Upper lobe of right lung (tissue), 1 donor: ENCODE measurements around the gene PIK3CD. TPM values are rescaled to one million over a fixed set of nuclear protein-coding genes. Genes with fewer than 3 reads are reported as not detected.

Experiments
- ATAC-seq: fragments of 200-7000 bp; cut with Tn5 transposase; one replicate; pipeline ENCODE4 v1.9.1; 2020; ENCODE audit warnings: mild to moderate bottlenecking, moderate library complexity
- DNase-seq: peaks from one replicate; pipeline ENCODE4 v3.0.0-alpha.2; 2020
- H3K27ac ChIP-seq: fragments of 200-600 bp; one replicate; pipeline ENCODE4 v1.8.0; 2022
- H3K27me3 ChIP-seq: fragments of 200-600 bp; one replicate; pipeline ENCODE4 v1.8.0; 2022; ENCODE audit warnings: mild to moderate bottlenecking
- H3K36me3 ChIP-seq: fragments of 200-600 bp; one replicate; pipeline ENCODE4 v1.8.0; 2022
- H3K4me1 ChIP-seq: fragments of 200-600 bp; one replicate; pipeline ENCODE4 v1.8.0; 2022
- H3K4me3 ChIP-seq: fragments of 200-600 bp; one replicate; pipeline ENCODE4 v1.8.0; 2022; ENCODE audit warnings: mild to moderate bottlenecking
- H3K9me3 ChIP-seq: fragments of 200-600 bp; one replicate; pipeline ENCODE4 v1.8.0; 2022
- intact Hi-C: fragments of 100-400 bp; cut with DNase I; formaldehyde crosslinking; loops from one replicate; pipeline ENCODE4 v1.11.0; 2022
- total RNA-seq: library from RNA; stranded (reverse); fragmentation: NEBNext Ultra II Directional; extraction: Animal tissue kit (Norgen Biotek cat#: 25700); gene quantifications from one replicate; pipeline ENCODE4 v1.2.1, GENCODE V29; 2021
- TF ChIP-seq, protein P1 (sequence below): fragments of 200-600 bp; IDR thresholded peaks from one replicate; pipeline ENCODE4 v1.8.0; 2022; ENCODE audit warnings: antibody characterized with exemption
- donor health status: DM: no; HTN: yes; CAD: no; lungs with severe emphysema.

The PIK3CD gene
- total RNA-seq, 1 donor from 2014 or later: 18.2 TPM

DNA sequence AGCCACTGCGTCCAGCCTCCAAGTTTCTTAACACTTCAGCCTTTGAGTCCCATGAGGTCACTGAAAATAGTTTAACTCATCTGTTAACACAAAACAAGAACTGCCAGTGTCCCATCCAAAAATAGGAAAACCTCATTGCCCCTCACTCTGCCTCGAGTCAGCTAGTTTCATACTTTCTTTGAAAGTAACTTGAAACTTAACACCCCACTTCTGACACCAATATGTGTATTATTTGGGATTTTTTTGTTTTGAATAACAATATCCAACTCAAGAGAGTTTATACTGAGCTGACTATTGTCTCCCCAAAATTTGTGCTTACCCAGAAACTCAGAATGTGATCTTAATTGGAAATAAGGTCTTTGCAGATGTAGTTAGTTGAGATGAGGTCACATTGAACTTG, 16.9 kb upstream of the PIK3CD start:
- intact Hi-C loops: no loop called here
- DNase-seq: no peak
- Histone ChIP-seq H3K27me3 (no peaks in the 10 kb centered on the region), H3K27ac (no peak overlapping the region), H3K9me3 (no peaks in the 10 kb centered on the region), H3K4me3 (no peak overlapping the region), H3K4me1 (no peaks in the 10 kb centered on the region), H3K36me3 (no peaks in the 10 kb centered on the region)
- ATAC-seq: no peak
- TF ChIP-seq, protein P1, sequence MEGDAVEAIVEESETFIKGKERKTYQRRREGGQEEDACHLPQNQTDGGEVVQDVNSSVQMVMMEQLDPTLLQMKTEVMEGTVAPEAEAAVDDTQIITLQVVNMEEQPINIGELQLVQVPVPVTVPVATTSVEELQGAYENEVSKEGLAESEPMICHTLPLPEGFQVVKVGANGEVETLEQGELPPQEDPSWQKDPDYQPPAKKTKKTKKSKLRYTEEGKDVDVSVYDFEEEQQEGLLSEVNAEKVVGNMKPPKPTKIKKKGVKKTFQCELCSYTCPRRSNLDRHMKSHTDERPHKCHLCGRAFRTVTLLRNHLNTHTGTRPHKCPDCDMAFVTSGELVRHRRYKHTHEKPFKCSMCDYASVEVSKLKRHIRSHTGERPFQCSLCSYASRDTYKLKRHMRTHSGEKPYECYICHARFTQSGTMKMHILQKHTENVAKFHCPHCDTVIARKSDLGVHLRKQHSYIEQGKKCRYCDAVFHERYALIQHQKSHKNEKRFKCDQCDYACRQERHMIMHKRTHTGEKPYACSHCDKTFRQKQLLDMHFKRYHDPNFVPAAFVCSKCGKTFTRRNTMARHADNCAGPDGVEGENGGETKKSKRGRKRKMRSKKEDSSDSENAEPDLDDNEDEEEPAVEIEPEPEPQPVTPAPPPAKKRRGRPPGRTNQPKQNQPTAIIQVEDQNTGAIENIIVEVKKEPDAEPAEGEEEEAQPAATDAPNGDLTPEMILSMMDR: no peak

DNA sequence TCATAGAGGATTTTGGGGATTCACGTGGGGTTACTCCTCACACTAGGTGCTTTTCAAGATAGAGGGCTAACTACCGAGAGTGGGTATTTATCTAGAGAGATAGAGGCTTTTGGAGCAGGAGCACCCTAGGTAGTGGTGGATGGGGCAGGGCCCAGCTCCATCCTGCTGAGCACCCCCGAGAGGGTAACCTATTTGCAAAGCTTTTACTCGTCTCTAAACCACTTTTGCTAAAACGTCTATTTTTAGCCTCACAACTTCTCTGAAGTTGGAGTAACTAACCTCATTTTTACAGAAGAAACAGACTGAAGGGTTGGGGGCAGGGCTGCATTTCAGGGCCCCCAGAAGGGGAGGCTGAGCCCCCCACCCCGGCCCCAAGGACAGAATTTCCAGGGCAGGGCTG, 12.3 kb upstream of the PIK3CD start:
- Histone ChIP-seq H3K36me3 (no peaks in the 10 kb centered on the region), H3K9me3 (no peaks in the 10 kb centered on the region), H3K4me1 (no peaks in the 10 kb centered on the region), H3K4me3 (no peak overlapping the region), H3K27me3 (no peaks in the 10 kb centered on the region), H3K27ac (no peak overlapping the region)
- DNase-seq: no peak
- no peak for ATAC-seq
- intact Hi-C loops: no loop called here
- TF ChIP-seq, protein P1: no peak

DNA sequence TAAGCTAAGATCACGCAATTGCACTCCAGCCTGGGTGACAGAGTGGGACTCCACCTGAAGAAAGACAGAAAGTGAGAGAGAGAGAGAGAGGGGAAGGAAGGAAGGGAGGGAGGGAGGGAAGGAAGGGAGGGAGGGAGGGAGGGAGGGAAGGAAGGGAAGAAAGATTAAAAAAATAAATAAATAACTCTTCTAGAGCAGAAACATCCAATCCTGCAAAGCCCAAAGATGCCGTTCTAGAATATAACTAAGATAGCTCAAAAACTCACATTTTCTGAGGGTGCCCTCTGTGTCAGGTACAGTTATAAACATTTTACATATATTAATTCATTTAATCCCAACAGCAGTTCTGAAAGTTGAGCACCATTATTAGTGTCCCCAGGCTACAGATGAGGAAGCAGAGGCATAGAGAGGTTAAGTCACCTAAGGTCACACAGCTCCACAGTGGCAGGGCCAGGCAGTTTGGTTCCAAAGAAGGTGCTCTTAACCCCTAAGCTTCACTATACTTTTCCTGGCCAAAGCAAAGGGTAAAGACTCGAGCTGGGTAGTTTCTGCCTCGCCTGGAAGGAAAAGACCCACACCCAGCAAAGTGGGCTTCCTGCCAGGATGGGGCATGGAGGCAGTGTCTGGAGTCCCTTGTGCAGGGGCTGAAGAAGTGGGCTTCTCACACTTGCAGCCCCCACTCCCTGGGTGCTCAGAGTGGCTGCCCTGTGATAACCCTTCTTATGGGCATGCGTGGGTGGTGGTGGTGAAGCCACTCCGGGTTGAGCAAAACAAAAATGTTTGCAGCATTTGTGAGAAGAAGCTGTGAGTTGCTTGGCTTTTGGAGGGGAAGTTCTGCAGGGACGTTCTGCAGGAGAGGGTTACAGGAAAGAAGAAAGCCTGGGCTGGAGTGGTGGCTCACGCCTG, 7.9 kb upstream of the PIK3CD start:
- TF ChIP-seq, protein P1: no peak
- no peak for DNase-seq
- H3K36me3 ChIP-seq: no peaks in the 10 kb centered on the region
- no peak overlapping the region for H3K27ac ChIP-seq
- H3K27me3 ChIP-seq: no peaks in the 10 kb centered on the region
- no peak overlapping the region for H3K4me3 ChIP-seq
- intact Hi-C loops: no loop called here
- no peaks in the 10 kb centered on the region for H3K4me1 ChIP-seq
- no peaks in the 10 kb centered on the region for H3K9me3 ChIP-seq
- ATAC-seq: peak; percentile 77

DNA sequence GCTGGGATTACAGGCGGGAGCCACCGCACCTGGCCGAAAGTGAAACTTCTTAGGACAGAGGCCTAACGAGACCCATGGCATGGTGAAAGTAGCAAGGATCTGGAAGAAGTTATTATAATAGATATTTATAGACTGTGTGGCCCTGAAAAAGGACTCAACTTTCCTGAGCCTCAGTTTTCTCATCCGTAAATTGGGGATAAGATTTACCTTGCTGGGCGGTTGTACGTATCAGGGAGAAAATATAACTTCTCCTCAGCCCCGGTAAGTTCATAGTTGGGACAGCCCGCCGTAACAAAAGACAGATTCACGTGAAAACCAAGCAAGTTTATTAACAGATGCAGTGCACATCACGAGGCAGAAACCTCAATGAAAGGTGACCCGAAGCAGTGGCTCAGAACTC, 5.5 kb upstream of the PIK3CD start:
- Histone ChIP-seq H3K27ac (no peak overlapping the region), H3K4me3 (no peak overlapping the region), H3K36me3 (no peaks in the 10 kb centered on the region), H3K27me3 (peaks cover 7% of the 10 kb centered on the region), H3K9me3 (no peaks in the 10 kb centered on the region), H3K4me1 (no peaks in the 10 kb centered on the region)
- ATAC-seq (no peak), DNase-seq (no peak)
- TF ChIP-seq, protein P1: no peak
- intact Hi-C loops: no loop called here

DNA sequence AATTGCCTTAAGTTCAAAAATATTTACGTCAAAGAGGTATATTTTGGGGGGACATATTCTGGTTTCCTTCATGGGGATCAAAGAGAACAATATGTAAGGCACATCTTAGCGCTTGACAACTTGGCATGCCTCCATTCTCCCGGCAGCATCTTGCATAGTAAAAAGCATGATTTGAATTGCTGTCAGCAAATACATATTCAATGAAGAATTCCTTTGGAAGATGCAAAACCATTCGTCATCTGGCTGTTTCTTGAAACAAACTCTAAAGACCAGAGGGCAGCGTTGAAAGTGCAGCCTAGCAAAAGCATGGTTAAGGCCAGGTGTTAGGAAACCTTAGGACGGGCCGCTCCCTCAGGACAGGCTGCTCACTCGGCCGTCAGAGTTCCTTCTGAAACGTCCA, 3.4 kb upstream of the PIK3CD start:
- DNase-seq (no peak), ATAC-seq (no peak)
- H3K27ac ChIP-seq: no peak overlapping the region
- H3K4me3 ChIP-seq: no peak overlapping the region
- intact Hi-C loops: no loop called here
- no peaks in the 10 kb centered on the region for H3K4me1 ChIP-seq
- no peaks in the 10 kb centered on the region for H3K36me3 ChIP-seq
- peaks cover 12% of the 10 kb centered on the region for H3K27me3 ChIP-seq
- H3K9me3 ChIP-seq: no peaks in the 10 kb centered on the region
- TF ChIP-seq, protein P1: no peak
